GM19463 (cell line): Measurements from ENCODE around the gene FYN.

Experiments
- ATAC-seq: cut with Tn5 transposase; IDR thresholded peaks from one replicate; pipeline ENCODE4 v1.9.1; 2021; ENCODE audit warnings: mild to moderate bottlenecking, moderate library complexity; ENCODE audit not compliant: unreplicated experiment

FYN gene

DNA sequence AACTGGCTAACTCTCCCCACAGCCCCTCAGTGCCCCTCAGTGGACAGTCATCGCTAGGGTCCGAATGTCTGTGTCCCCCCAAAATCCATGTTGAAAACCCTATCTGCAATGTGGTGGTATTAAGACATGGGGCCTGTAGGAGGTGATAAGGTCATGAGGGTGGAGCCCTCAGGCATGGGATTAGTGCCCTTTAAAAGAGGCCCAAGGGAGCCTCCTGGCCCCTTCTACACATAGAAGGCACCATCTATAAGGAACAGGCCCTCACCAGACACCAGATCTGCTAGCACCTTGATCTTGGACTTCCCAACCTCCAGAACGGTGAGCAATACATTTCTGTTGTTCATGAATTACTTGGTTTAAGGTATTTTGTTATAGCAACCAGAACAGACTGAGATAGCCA is 260.9 kb downstream of the FYN start:
- no peak for ATAC-seq

DNA sequence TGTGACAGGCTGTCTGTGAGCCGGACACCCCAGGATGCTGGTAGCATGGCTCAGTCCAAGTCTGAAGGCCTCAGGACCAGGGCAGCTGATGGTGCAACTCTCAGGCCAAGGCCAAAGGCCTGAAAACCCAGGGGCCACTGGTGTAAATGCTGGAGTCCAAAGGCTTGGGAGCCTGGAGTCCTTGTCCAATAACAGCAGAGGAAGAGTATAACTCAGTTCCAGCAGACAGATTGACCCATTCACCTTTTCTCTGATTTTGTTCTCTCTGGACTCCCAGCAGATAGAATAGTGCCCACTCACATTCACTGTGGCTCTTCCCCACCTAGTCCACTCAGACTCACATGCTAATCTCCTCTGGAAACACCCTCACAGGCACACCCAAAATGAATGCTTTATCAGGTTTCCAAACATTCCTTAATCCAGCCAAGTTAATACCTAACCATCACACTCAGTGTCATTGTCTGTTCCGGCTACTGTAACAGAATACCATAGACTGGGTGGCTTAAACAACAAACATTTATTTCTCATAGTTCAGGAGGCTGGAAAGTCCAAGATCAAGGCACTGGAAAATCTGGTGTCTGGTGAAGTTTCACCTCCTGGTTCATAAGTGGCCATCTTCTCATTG is 262.6 kb downstream of the FYN start:
- no peak for ATAC-seq
